ENCODE data around the gene KCNMA1.

The KCNMA1 gene

GRCh38 chr10:77498210-77498609 lies 139.4 kb downstream of the KCNMA1 start:
- H3K4me1 Mint-ChIP-seq (ENCODE audit: low read depth): no peaks in the 10 kb centered on the region
- H3K4me3 Mint-ChIP-seq: no peak overlapping the region
- H3K27me3 Mint-ChIP-seq (ENCODE audit: low read depth): no peaks in the 10 kb centered on the region
- no peak overlapping the region for H3K27ac Mint-ChIP-seq
- no peaks in the 10 kb centered on the region for H3K9me3 Mint-ChIP-seq
- H3K36me3 Mint-ChIP-seq (ENCODE audit: low read depth): no peaks in the 10 kb centered on the region

GRCh38 chr10:77497748-77498147 lies 139.9 kb downstream of the KCNMA1 start:
- Mint-ChIP-seq H3K4me1 (ENCODE audit: low read depth) (no peaks in the 10 kb centered on the region), H3K36me3 (ENCODE audit: low read depth) (no peaks in the 10 kb centered on the region), H3K27me3 (ENCODE audit: low read depth) (no peaks in the 10 kb centered on the region), H3K9me3 (no peaks in the 10 kb centered on the region), H3K27ac (no peak overlapping the region), H3K4me3 (no peak overlapping the region)

- H3K27me3 Mint-ChIP-seq (ENCODE audit: low read depth): no peaks in the 10 kb centered on the region
- no peaks in the 10 kb centered on the region for H3K4me1 Mint-ChIP-seq (ENCODE audit: low read depth)
- no peak overlapping the region for H3K27ac Mint-ChIP-seq
- no peaks in the 10 kb centered on the region for H3K36me3 Mint-ChIP-seq (ENCODE audit: low read depth)
- H3K4me3 Mint-ChIP-seq: no peak overlapping the region
- no peaks in the 10 kb centered on the region for H3K9me3 Mint-ChIP-seq
Observed at GRCh38 chr10:77496941-77497420, 140.6 kb downstream of the KCNMA1 start.

GRCh38 chr10:77494756-77495541 lies 142.7 kb downstream of the KCNMA1 start:
- no peaks in the 10 kb centered on the region for H3K9me3 Mint-ChIP-seq
- H3K27me3 Mint-ChIP-seq (ENCODE audit: low read depth): no peaks in the 10 kb centered on the region
- no peak overlapping the region for H3K4me3 Mint-ChIP-seq
- H3K36me3 Mint-ChIP-seq (ENCODE audit: low read depth): no peaks in the 10 kb centered on the region
- H3K27ac Mint-ChIP-seq: no peak overlapping the region
- H3K4me1 Mint-ChIP-seq (ENCODE audit: low read depth): no peaks in the 10 kb centered on the region

GRCh38 chr10:77494327-77494726 lies 143.3 kb downstream of the KCNMA1 start:
- H3K4me1 Mint-ChIP-seq (ENCODE audit: low read depth): no peaks in the 10 kb centered on the region
- H3K4me3 Mint-ChIP-seq: no peak overlapping the region
- no peaks in the 10 kb centered on the region for H3K36me3 Mint-ChIP-seq (ENCODE audit: low read depth)
- no peaks in the 10 kb centered on the region for H3K27me3 Mint-ChIP-seq (ENCODE audit: low read depth)
- H3K27ac Mint-ChIP-seq: no peak overlapping the region
- H3K9me3 Mint-ChIP-seq: no peaks in the 10 kb centered on the region

- Mint-ChIP-seq H3K27me3 (ENCODE audit: low read depth) (no peaks in the 10 kb centered on the region), H3K36me3 (ENCODE audit: low read depth) (no peaks in the 10 kb centered on the region), H3K4me3 (no peak overlapping the region), H3K4me1 (ENCODE audit: low read depth) (no peaks in the 10 kb centered on the region), H3K9me3 (no peaks in the 10 kb centered on the region), H3K27ac (no peak overlapping the region)
Observed at GRCh38 chr10:77493851-77494261, 143.8 kb downstream of the KCNMA1 start.

- H3K4me1 Mint-ChIP-seq (ENCODE audit: low read depth): no peaks in the 10 kb centered on the region
- H3K4me3 Mint-ChIP-seq: no peak overlapping the region
- H3K36me3 Mint-ChIP-seq (ENCODE audit: low read depth): no peaks in the 10 kb centered on the region
- no peak overlapping the region for H3K27ac Mint-ChIP-seq
- no peaks in the 10 kb centered on the region for H3K27me3 Mint-ChIP-seq (ENCODE audit: low read depth)
- H3K9me3 Mint-ChIP-seq: no peaks in the 10 kb centered on the region
Observed at GRCh38 chr10:77493239-77493806, 144.3 kb downstream of the KCNMA1 start.

- H3K36me3 Mint-ChIP-seq (ENCODE audit: low read depth): no peaks in the 10 kb centered on the region
- H3K9me3 Mint-ChIP-seq: no peaks in the 10 kb centered on the region
- H3K4me3 Mint-ChIP-seq: no peak overlapping the region
- H3K27me3 Mint-ChIP-seq (ENCODE audit: low read depth): no peaks in the 10 kb centered on the region
- H3K4me1 Mint-ChIP-seq (ENCODE audit: low read depth): no peaks in the 10 kb centered on the region
- no peak overlapping the region for H3K27ac Mint-ChIP-seq
Observed at GRCh38 chr10:77492368-77492994, 145.1 kb downstream of the KCNMA1 start.

- no peaks in the 10 kb centered on the region for H3K36me3 Mint-ChIP-seq (ENCODE audit: low read depth)
- H3K27me3 Mint-ChIP-seq (ENCODE audit: low read depth): no peaks in the 10 kb centered on the region
- no peaks in the 10 kb centered on the region for H3K9me3 Mint-ChIP-seq
- H3K27ac Mint-ChIP-seq: no peak overlapping the region
- H3K4me1 Mint-ChIP-seq (ENCODE audit: low read depth): no peaks in the 10 kb centered on the region
- no peak overlapping the region for H3K4me3 Mint-ChIP-seq
Observed at GRCh38 chr10:77490534-77491314, 146.9 kb downstream of the KCNMA1 start.

GRCh38 chr10:77486517-77486916 lies 151.1 kb downstream of the KCNMA1 start:
- Mint-ChIP-seq H3K4me3 (no peak overlapping the region), H3K27ac (no peak overlapping the region), H3K4me1 (ENCODE audit: low read depth) (no peaks in the 10 kb centered on the region), H3K27me3 (ENCODE audit: low read depth) (no peaks in the 10 kb centered on the region), H3K36me3 (ENCODE audit: low read depth) (no peaks in the 10 kb centered on the region), H3K9me3 (no peaks in the 10 kb centered on the region)

GRCh38 chr10:77485847-77486246 lies 151.8 kb downstream of the KCNMA1 start:
- Mint-ChIP-seq H3K9me3 (no peaks in the 10 kb centered on the region), H3K4me1 (ENCODE audit: low read depth) (no peaks in the 10 kb centered on the region), H3K36me3 (ENCODE audit: low read depth) (no peaks in the 10 kb centered on the region), H3K4me3 (no peak overlapping the region), H3K27ac (no peak overlapping the region), H3K27me3 (ENCODE audit: low read depth) (no peaks in the 10 kb centered on the region)

- Mint-ChIP-seq H3K27ac (no peak overlapping the region), H3K36me3 (ENCODE audit: low read depth) (no peaks in the 10 kb centered on the region)
Observed at GRCh38 chr10:77482072-77482471, 155.5 kb downstream of the KCNMA1 start.

GRCh38 chr10:77479586-77479985 lies 158.0 kb downstream of the KCNMA1 start:
- Mint-ChIP-seq H3K36me3 (ENCODE audit: low read depth) (no peaks in the 10 kb centered on the region), H3K27me3 (ENCODE audit: low read depth) (no peaks in the 10 kb centered on the region), H3K27ac (no peak overlapping the region), H3K4me3 (no peak overlapping the region), H3K4me1 (ENCODE audit: low read depth) (no peaks in the 10 kb centered on the region), H3K9me3 (no peaks in the 10 kb centered on the region)

More at GRCh38 chr10:77482072-77482471, 155.5 kb downstream of the KCNMA1 start:
- Mint-ChIP-seq H3K4me3 (no peak overlapping the region), H3K27me3 (ENCODE audit: low read depth) (no peaks in the 10 kb centered on the region), H3K4me1 (ENCODE audit: low read depth) (no peaks in the 10 kb centered on the region), H3K9me3 (no peaks in the 10 kb centered on the region)

- no peak overlapping the region for H3K4me3 Mint-ChIP-seq
- no peaks in the 10 kb centered on the region for H3K9me3 Mint-ChIP-seq
- no peaks in the 10 kb centered on the region for H3K36me3 Mint-ChIP-seq (ENCODE audit: low read depth)
- H3K4me1 Mint-ChIP-seq (ENCODE audit: low read depth): no peaks in the 10 kb centered on the region
- H3K27ac Mint-ChIP-seq: no peak overlapping the region
- H3K27me3 Mint-ChIP-seq (ENCODE audit: low read depth): no peaks in the 10 kb centered on the region
Observed at GRCh38 chr10:77478962-77479359, 158.6 kb downstream of the KCNMA1 start.

All from T-helper 1 cell treated with Interleukin-12 subunit alpha and Interleukin-12 subunit beta and Interleukin-4 antibody, amounts not matched to agents 30 μg/mL and 1 μg/mL, for 36 hours (primary cell).